Measurements from ENCODE around the gene C9orf57.
"Not testable (repeated sequence)": the region's sequence is repeated elsewhere in the genome, so short reads cannot be mapped to it uniquely, and the experiment has no call there.

Gene C9orf57

GRCh38 chr9:72022841-72023240, 37.6 kb downstream of the C9orf57 start:
- DNase-seq = no peak

- DNase-seq = no peak
Observed at GRCh38 chr9:72013292-72013760, 47.1 kb downstream of the C9orf57 start.

GRCh38 chr9:72012646-72013045, 47.8 kb downstream of the C9orf57 start:
- DNase-seq = no peak

- not testable (repeated sequence) for DNase-seq
Observed at GRCh38 chr9:72007726-72008125, 52.7 kb downstream of the C9orf57 start.

- no peak for DNase-seq
Observed at GRCh38 chr9:72006501-72006900, 53.9 kb downstream of the C9orf57 start.

- no peak for DNase-seq
Observed at GRCh38 chr9:72005451-72005850, 55.0 kb downstream of the C9orf57 start.

All from activated T-cell treated with anti-CD3 and anti-CD28 coated beads, Interleukin-2, amount 50 U/mL, for 1 hour (primary cell).